IMR-90 (cell line): ENCODE measurements around the gene DAZL. TPM values are rescaled to one million over a fixed set of nuclear protein-coding genes. Genes with fewer than 3 reads are reported as not detected.

Source experiments
- ATAC-seq: fragments of 200-7000 bp; cut with Tn5 transposase; 2 replicates; pipeline ENCODE4 v1.9.1; 2020; ENCODE audit warnings: low read depth, mild to moderate bottlenecking, moderate library complexity
- BruUV-seq: library from RNA; stranded (reverse); fragments of 400-500 nt; replicated peaks from 2 replicates; lab custom pipeline; 2021; lab: Mats Ljungman, UMichigan
- CTCF ChIA-PET: fragments of 300-600 bp; formaldehyde crosslinking; extraction: SDS; loops from one replicate; lab custom pipeline; 2021; ENCODE audit warnings: antibody characterized with exemption; lab: Yijun Ruan, JAX
- POLR2A ChIA-PET: fragments of 300-600 bp; sonication (Branson Sonifier 250); formaldehyde crosslinking; loops from one replicate; lab custom pipeline; 2022; ENCODE audit warnings: antibody characterized with exemption; ENCODE audit not compliant: unreplicated experiment; lab: Charles Lee
- DNase-seq: peaks from one replicate; pipeline ENCODE4 v3.0.0; 2013
- H2AFZ ChIP-seq: replicated peaks from 2 replicates; pipeline ENCODE3; 2013; ENCODE audit warnings: low read length, mild to moderate bottlenecking; ENCODE audit not compliant: poor library complexity
- H2AK5ac ChIP-seq: 2 replicates; pipeline ENCODE4 v1.6.1; 2013; ENCODE audit warnings: low read depth, low read length, inconsistent platforms
- H2AK9ac ChIP-seq: replicated peaks from 2 replicates; pipeline ENCODE3; 2013; ENCODE audit warnings: mild to moderate bottlenecking, low read depth, low read length, moderate library complexity; ENCODE audit not compliant: poor library complexity
- H2BK120ac ChIP-seq: 2 replicates; pipeline ENCODE4 v1.6.1; 2013; ENCODE audit warnings: low read depth, low read length, inconsistent platforms
- H2BK15ac ChIP-seq: 3 replicates; pipeline ENCODE4 v1.6.1; 2013; ENCODE audit warnings: low read depth, low read length, inconsistent platforms
- H2BK20ac ChIP-seq: 2 replicates; pipeline ENCODE4 v1.6.1; 2013; ENCODE audit warnings: low read depth, mild to moderate bottlenecking, inconsistent platforms, low read length, moderate library complexity
- H2BK5ac ChIP-seq: 2 replicates; pipeline ENCODE4 v1.6.1; 2013; ENCODE audit warnings: mild to moderate bottlenecking, low read depth, low read length, inconsistent platforms; ENCODE audit not compliant: poor library complexity, severe bottlenecking
- H3K14ac ChIP-seq: replicated peaks from 2 replicates; pipeline ENCODE4 v1.6.1; 2013; ENCODE audit warnings: low read depth, low read length, inconsistent platforms
- H3K18ac ChIP-seq: 2 replicates; pipeline ENCODE4 v1.6.1; 2013; ENCODE audit warnings: low read depth, low read length, control low read depth
- H3K23ac ChIP-seq: 2 replicates; pipeline ENCODE4 v1.6.1; 2013; ENCODE audit warnings: low read depth, low read length, inconsistent platforms
- H3K27ac ChIP-seq: 2 replicates; pipeline ENCODE4 v1.5.1; 2013; ENCODE audit warnings: mild to moderate bottlenecking, control low read depth, low read length; ENCODE audit not compliant: insufficient read depth
- H3K27me3 ChIP-seq: 2 replicates; pipeline ENCODE4 v1.6.1; 2013; ENCODE audit warnings: low read length; ENCODE audit not compliant: control insufficient read depth, insufficient read depth
- H3K36me3 ChIP-seq: 2 replicates; pipeline ENCODE4 v1.6.1; 2013; ENCODE audit warnings: low read length, mixed read lengths; ENCODE audit not compliant: control insufficient read depth, insufficient read depth
- H3K4ac ChIP-seq: 2 replicates; pipeline ENCODE4 v1.6.1; 2013; ENCODE audit warnings: low read depth, low read length, inconsistent platforms
- H3K4me1 ChIP-seq: 2 replicates; pipeline ENCODE4 v1.6.1; 2013; ENCODE audit warnings: low read length, mixed read lengths; ENCODE audit not compliant: control insufficient read depth, insufficient read depth
- H3K4me2 ChIP-seq: 2 replicates; pipeline ENCODE4 v1.6.1; 2013; ENCODE audit warnings: low read depth, mild to moderate bottlenecking, control low read depth, low read length, moderate library complexity
- H3K4me3 ChIP-seq: 2 replicates; pipeline ENCODE4 v1.5.1; 2013; ENCODE audit warnings: low read depth, mild to moderate bottlenecking, control low read depth, low read length, moderate library complexity; ENCODE audit not compliant: insufficient read depth
- H3K56ac ChIP-seq: 2 replicates; pipeline ENCODE4 v1.6.1; 2013; ENCODE audit warnings: low read length, inconsistent platforms; ENCODE audit not compliant: insufficient read depth; ENCODE audit errors: extremely low read depth
- H3K79me1 ChIP-seq, 2 experiments: 2 replicates each; pipeline ENCODE4 v1.6.1; 2013; ENCODE audit warnings: low read length in 2 of 2, inconsistent platforms in 1 of 2, low read depth in 1 of 2
- H3K9ac ChIP-seq: 2 replicates; pipeline ENCODE4 v1.6.1; 2013; ENCODE audit warnings: low read depth, low read length, control low read depth
- H3K9me1 ChIP-seq: 2 replicates; pipeline ENCODE4 v1.6.1; 2013; ENCODE audit warnings: low read length, inconsistent platforms; ENCODE audit not compliant: insufficient read depth
- H3K9me3 ChIP-seq: 2 replicates; pipeline ENCODE4 v1.6.1; 2013; ENCODE audit warnings: low read length; ENCODE audit not compliant: control insufficient read depth, insufficient read depth
- H4K20me1 ChIP-seq: 2 replicates; pipeline ENCODE4 v1.6.1; 2013; ENCODE audit warnings: low read length, inconsistent platforms; ENCODE audit not compliant: insufficient read depth
- H4K5ac ChIP-seq: 2 replicates; pipeline ENCODE4 v1.6.1; 2013; ENCODE audit warnings: mild to moderate bottlenecking, low read depth, low read length, control low read depth
- H4K8ac ChIP-seq, 2 experiments: 2 replicates each; pipeline ENCODE4 v1.6.1; 2013; ENCODE audit warnings: low read depth in 2 of 2, low read length in 2 of 2, control low read depth in 1 of 2, inconsistent platforms in 1 of 2
- H4K91ac ChIP-seq: 2 replicates; pipeline ENCODE4 v1.6.1; 2013; ENCODE audit warnings: low read depth, low read length, inconsistent platforms; ENCODE audit not compliant: insufficient read depth
- CEBPB ChIP-seq: IDR thresholded peaks from 2 replicates; pipeline ENCODE4 v1.6.1; 2012; ENCODE audit warnings: low read depth, low read length, improper control_type of control experiment
- CHD1 ChIP-seq: IDR thresholded peaks from 2 replicates; pipeline ENCODE4 v1.6.1; 2012; ENCODE audit warnings: low read depth, low read length, improper control_type of control experiment
- CTCF ChIP-seq: conservative IDR thresholded peaks from 2 replicates; pipeline ENCODE4 v1.5.1; 2012; ENCODE audit warnings: mild to moderate bottlenecking, low read depth, low read length, improper control_type of control experiment
- ELK1 ChIP-seq: fragments of 150-350 bp; IDR thresholded peaks from 2 replicates; pipeline ENCODE4 v1.6.1; 2016; ENCODE audit warnings: low read depth, mild to moderate bottlenecking, low read length, moderate library complexity, borderline replicate concordance
- MAFK ChIP-seq: IDR thresholded peaks from 2 replicates; pipeline ENCODE4 v1.6.1; 2012; ENCODE audit warnings: low read depth, low read length, improper control_type of control experiment
- MAZ ChIP-seq: IDR thresholded peaks from 2 replicates; pipeline ENCODE4 v1.6.1; 2012; ENCODE audit warnings: low read depth, mild to moderate bottlenecking, low read length, improper control_type of control experiment, moderate library complexity, borderline replicate concordance
- NFE2L2 ChIP-seq: fragments of 150-350 bp; IDR thresholded peaks from 2 replicates; pipeline ENCODE4 v1.6.1; 2016; ENCODE audit warnings: low read depth, mild to moderate bottlenecking, low read length
- RAD21 ChIP-seq: IDR thresholded peaks from 2 replicates; pipeline ENCODE4 v1.6.1; 2012; ENCODE audit warnings: low read length, improper control_type of control experiment
- RCOR1 ChIP-seq: IDR thresholded peaks from 2 replicates; pipeline ENCODE4 v1.6.1; 2012; ENCODE audit warnings: mild to moderate bottlenecking, low read length, improper control_type of control experiment; ENCODE audit not compliant: insufficient replicate concordance
- SMC3 ChIP-seq: fragments of 150-350 bp; IDR thresholded peaks from 2 replicates; pipeline ENCODE4 v1.6.1; 2016; ENCODE audit warnings: low read depth, mild to moderate bottlenecking, antibody characterized with exemption, low read length, moderate library complexity
- USF2 ChIP-seq: fragments of 150-350 bp; IDR thresholded peaks from 2 replicates; pipeline ENCODE4 v1.6.1; 2017; ENCODE audit warnings: mild to moderate bottlenecking, antibody characterized with exemption, low read length, low read depth
- WGBS, 2 experiments: methylation state at CpG; one replicate each; pipeline versions ENCODE4 v1.1.5 to v1.1.7; 2013; ENCODE audit warnings: missing lambda C conversion rate in 2 of 2; ENCODE audit not compliant: insufficient read length in 1 of 2; ENCODE audit errors: extremely low coverage in 2 of 2; 5-methylcytosine and 5-hydroxymethylcytosine counted together
- dilution Hi-C: fragments of 300-500 bp; cut with HindIII; formaldehyde crosslinking; loops from one replicate; pipeline ENCODE4 v1.14.3; 2018; ENCODE audit warnings: low sequenced_read_pairs; ENCODE audit not compliant: unreplicated experiment
- in situ Hi-C: fragments of 300-500 bp; cut with MboI; formaldehyde crosslinking; loops from 3 replicates; pipeline ENCODE4 v1.14.3; 2019; ENCODE audit warnings: low sequenced_read_pairs, inconsistent platforms, mixed read lengths
- intact Hi-C: fragments of 100-400 bp; cut with micrococcal nuclease; formaldehyde crosslinking; loops from 2 replicates; pipeline ENCODE4 v1.10.0; 2022
- polyA plus RNA-seq, 3 experiments: library from polyadenylated mRNA; depleted of rRNA; stranded (reverse); fragments of >200 nt; gene quantifications; 2 replicates each; pipeline ENCODE4 v1.2.3, GENCODE V29; 2012; ENCODE audit warnings: low replicate concordance in 1 of 3
- total RNA-seq: library from RNA; depleted of rRNA; stranded (reverse); fragments of >200 nt; gene quantifications from 2 replicates; pipeline ENCODE4 v1.2.3, GENCODE V29; 2012

Gene DAZL
- total and polyA plus RNA-seq, 2 of the 4 experiments (the other 2 are of a cell fraction): not detected

GRCh38 chr3:16568532-16568931, 36.7 kb downstream of the DAZL start:
- dilution Hi-C loops (no loop called here), intact Hi-C loops (no loop called here), in situ Hi-C loops (no loop called here)
- Histone ChIP-seq H2BK15ac (no peak overlapping the region), H3K4me3 (no peak overlapping the region), H3K9ac (no peak overlapping the region), H3K4me1 (no peaks in the 10 kb centered on the region), H2BK5ac (no peak overlapping the region), H3K36me3 (no peaks in the 10 kb centered on the region), H4K5ac (no peak overlapping the region), H2AFZ (no peak overlapping the region), H3K56ac (no peak overlapping the region), H2BK120ac (no peak overlapping the region), H3K23ac (no peak overlapping the region), H2AK9ac (no peak overlapping the region), H4K8ac (no peak overlapping the region), H3K4ac (no peak overlapping the region), H3K9me1 (no peaks in the 10 kb centered on the region), H3K27ac (no peak overlapping the region), H2BK20ac (no peak overlapping the region), H3K9me3 (no peaks in the 10 kb centered on the region), H3K18ac (no peak overlapping the region), H3K14ac (no peak overlapping the region), H4K91ac (no peak overlapping the region), H3K27me3 (peaks cover 23% of the 10 kb centered on the region), H2AK5ac (no peak overlapping the region), H3K4me2 (no peak overlapping the region), H4K20me1 (no peaks in the 10 kb centered on the region), H3K79me1 (no peaks in the 10 kb centered on the region)
- WGBS, 2 experiments: no CpG with 5 or more reads among the region's 2 CpGs
- ATAC-seq (no peak), DNase-seq (no peak)
- ChIA-PET CTCF (no interaction called here), POLR2A (no interaction called here)
- TF ChIP-seq RCOR1 (no peak), MAZ (no peak), ELK1 (no peak), SMC3 (no peak), CEBPB (no peak), NFE2L2 (no peak), RAD21 (no peak), MAFK (no peak), CHD1 (no peak), USF2 (no peak), CTCF (no peak)
- no TSS peak for BruUV-seq
